HG03378 (cell line): ENCODE data around the gene DCAF15.

Experiments
- ATAC-seq: cut with Tn5 transposase; IDR thresholded peaks from one replicate; pipeline ENCODE4 v1.9.1; 2021; ENCODE audit warnings: mild to moderate bottlenecking, moderate library complexity; ENCODE audit not compliant: unreplicated experiment

DCAF15 gene

DNA sequence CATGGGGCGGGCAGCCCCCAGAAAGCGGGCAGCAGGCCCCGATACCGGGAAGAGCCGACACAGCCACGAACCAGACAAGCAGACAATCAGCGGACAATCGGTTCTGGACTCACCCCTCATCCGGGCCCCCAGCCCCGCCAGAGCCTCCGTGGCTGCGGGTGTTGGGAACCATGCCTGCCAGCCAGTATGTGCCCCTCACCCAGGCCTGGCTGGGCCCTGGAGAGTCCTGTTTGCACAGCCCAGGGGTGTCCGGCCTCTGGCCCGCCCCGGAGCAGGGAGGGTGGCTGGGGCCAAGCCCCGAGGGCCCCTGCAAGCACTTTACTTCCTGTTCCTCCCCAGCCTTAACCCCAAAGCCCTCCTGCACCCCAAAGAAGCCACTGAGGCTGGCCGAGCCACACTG lies 21.9 kb upstream of the DCAF15 start:
- ATAC-seq: no peak

DNA sequence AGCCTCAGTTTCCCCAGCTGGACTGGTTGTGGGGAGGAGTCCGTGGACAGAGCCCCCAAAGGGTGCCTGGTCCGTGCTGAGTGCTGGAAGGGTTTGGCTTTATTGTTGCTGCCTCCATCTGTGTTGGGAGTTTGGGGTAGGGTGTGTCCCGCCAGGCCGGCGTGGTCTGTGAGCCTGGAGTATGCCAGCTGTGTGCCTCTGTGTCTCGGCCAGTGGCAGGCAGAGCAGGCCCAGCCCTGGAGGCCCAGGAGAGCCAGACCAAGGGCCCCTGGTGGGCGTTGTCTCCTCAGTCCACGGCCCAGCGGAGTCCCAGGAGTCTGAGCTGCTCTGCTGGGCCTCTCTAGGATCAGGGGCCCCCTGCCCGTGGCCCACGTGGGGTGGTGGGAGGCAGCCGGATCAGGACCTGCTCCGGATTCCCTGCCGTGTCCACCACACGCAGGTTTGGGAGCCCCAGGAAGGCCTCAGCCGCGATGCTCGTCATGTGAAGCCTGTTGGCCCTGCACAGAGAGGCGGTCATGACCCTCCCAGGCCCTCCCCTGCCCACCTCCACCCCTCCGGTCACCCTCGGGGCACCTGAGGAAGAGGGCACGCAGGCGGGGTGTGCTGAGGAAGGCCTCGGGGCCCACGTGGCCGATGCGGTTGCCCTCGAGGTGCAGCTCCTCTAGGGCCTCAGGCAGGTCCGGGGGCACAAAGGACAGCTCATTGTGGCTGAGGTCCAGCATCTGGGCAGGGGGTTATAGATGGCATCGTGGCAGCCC lies 20.7 kb upstream of the DCAF15 start:
- ATAC-seq: no peak

- ATAC-seq: no peak
These were observed 20.1 kb upstream of the DCAF15 start for GRCh38 chr19:13932149-13932637.

GRCh38 chr19:13932911-13933393 lies 19.4 kb upstream of the DCAF15 start:
- no peak for ATAC-seq

DNA sequence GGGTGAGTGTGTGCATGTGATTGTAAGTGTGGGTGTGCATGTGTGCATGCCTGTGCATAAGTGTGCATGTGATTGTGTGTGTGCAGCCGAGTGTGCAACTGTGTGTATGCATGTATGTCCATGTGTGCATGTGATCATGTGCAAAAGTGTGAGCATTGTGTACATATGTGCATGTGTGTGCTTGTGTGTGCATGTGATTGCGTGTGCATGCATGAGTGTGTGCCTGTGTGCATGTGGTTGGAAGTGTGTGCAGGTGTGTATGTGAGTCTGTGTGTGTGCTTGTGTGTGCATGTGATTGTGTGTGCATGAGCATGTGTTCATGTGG lies 17.6 kb upstream of the DCAF15 start:
- ATAC-seq: no peak

DNA sequence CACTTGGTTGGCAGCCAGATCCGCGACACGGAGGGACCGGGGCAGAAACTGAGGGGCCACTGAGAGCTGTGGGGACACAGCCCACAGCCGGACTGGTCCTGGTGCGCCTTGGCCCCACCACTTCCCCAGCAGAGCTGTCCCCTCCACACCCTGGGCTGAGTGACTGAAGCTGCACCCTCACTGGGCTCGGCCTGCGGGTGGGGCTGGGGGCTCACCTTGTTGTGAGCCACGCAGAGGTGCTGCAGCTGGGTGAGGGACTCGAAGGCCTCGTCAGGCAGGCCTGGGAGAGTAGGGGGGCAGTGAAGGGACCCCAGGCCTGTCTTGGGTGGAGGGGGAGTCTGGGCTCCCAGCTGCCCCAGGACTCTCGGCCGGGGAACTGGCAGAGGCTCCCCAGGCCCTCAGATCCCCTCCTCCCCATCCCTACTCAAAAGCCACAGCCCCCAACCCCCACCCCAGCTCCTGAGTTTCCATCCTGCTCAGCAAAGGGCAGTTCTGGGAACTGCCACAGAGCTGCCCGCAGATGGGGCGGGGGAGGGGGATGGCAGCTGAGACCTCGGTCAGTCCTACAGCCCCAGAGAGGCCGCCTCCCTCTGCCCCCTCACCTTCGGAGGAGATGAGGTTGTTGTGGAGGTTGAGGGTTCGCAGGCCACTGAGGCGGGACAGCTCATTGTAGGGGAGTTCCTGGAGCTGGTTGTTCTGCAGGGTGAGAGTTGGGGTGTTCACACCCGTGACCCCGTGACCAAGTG lies 16.4 kb upstream of the DCAF15 start:
- ATAC-seq: no peak

GRCh38 chr19:13937479-13938300 lies 14.6 kb upstream of the DCAF15 start:
- ATAC-seq: no peak

- no peak for ATAC-seq
These were observed 13.8 kb upstream of the DCAF15 start, which contains the start of gene PODNL1 for GRCh38 chr19:13938301-13939064. TSS of gene PODNL1 (minus strand) at chr19:13938417. CDS start at chr19:13938181, 236 bp downstream.

DNA sequence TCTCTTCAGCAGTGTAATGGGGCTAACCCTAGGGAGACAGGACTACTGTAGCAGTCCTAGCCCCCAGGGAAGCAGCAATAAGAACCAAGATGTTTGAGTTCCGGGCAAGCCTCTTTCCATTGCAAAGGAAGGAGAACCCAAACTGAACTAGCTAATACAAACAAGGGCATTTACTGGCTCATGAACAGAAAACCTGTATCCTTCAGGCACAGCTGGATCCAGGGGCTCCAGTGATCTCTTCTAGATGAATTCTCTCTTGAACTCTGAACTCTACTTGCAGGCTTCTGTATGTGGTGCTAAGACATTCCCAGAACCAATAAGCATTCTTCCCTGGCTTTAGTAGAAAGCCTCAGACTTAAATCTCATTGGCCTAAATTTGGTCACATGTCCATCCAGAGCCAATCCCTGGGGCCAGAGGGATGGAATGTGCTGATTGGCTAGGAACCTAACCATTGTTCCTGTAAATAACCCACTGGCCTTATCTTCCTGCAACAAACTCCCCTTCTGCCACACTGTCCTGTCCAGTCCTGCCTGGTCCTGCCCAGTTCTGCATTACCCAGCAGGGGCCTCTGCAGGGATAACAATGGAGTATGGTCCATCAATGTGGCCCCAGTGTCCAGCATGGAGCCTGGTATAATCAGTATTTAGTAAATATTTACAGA lies 10.2 kb upstream of the DCAF15 start:
- ATAC-seq: no peak

- no peak for ATAC-seq
These were observed 5.9 kb upstream of the DCAF15 start for GRCh38 chr19:13946414-13946813.

DNA sequence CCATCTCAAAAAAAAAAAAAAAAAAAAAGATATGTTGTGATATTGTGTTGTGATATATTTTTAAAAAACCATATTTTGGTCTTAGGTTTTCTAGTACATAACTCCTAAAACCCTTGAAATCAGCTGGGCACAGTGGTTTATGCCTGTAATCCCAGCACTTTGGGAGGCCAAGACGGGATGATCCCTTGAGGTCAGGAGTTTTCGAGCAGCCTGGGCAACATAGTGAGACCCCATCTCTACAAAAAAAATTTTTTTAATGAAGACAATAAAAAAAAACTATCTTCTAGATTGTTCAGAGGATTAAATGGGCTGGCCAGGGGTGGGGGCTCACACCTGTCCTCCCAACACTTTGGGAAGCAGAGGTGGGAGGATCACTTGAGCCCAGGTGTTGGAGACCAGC lies 1.3 kb upstream of the DCAF15 start:
- no peak for ATAC-seq

DNA sequence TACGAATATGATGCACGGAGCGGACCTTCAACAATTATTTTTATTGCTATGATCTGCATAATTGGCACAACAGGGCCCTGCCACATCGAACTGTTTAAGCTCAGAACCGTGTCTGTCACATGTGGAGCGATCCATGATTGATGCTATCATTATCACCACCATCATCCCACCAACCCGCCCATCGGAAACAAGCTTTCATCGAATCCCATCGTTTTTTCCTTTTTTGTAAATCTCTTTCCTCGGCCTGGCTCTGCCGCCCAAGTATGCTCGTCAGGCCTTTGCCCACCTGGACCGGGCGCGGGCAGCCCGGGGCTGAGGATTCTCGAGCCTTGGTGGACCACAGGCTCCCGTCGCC lies 533 bp upstream of the DCAF15 start:
- peak; percentile 13 for ATAC-seq

DNA sequence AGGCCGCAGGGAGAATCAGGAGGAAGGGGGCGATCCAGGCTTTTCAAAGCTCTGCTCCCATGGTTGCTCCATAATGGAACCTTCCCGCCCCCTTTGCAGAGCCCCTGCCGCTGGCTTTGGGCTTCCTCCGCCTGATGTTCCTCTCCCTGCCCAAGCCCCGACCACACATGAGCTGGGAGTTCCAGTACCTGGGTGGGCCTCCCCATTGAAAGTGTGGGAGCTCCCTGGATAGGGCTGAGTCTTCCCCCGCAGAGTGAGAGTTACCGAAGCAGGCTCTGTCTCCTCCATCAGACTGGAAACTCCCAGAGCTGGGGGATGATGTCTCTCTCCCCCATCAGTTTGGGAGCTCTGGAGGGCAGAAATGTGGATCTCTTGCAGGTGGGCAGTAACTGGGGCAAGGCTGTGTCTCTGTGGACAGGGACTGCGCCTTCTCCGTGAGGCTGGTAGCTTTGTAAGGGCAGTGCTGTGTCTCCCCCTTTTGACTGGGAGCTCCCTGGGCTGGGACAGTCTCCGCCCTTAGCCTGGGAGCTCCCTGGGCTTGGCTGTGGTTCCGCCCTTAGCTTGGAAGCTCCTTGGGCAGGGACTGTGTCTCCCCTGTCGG lies 722 bp downstream of the DCAF15 start:
- ATAC-seq: no peak

DNA sequence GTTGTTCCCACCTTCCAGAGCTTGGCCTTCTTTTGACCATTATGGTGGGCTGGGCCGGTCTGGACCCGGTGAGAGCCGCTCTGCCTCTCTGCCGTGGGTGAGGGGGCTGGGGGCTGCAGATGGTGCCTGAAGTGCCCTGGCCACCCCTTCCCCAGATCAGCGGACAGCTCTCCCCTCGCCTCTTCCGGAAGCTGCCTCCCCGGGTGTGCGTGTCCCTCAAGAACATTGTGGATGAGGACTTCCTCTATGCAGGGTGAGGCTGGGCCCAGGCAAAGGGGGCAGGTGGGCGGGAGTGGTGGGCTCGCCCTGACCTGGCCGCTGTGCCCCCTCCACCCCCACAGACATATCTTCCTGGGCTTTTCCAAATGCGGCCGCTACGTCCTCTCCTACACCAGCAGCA lies 1.9 kb downstream of the DCAF15 start:
- ATAC-seq: no peak

GRCh38 chr19:13955662-13956364 lies 3.5 kb downstream of the DCAF15 start:
- no peak for ATAC-seq

DNA sequence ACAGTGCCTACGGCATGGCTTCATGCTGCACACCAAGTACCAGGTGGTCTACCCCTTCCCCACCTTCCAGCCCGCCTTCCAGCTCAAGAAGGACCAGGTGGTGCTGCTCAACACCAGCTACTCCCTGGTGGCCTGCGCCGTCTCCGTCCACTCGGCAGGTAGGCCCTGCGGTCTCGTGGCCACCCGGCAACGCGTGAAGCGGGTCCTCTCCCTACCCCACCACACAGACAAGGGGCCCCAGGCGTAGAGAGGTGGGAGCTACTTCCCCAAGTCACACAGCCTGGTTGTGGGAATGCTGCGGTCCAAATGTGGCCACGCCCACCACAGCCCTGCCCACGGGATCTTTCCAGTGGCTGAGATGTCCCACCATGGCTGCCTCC lies 4.0 kb downstream of the DCAF15 start:
- no peak for ATAC-seq

GRCh38 chr19:13957051-13957450 lies 4.7 kb downstream of the DCAF15 start:
- no peak for ATAC-seq

DNA sequence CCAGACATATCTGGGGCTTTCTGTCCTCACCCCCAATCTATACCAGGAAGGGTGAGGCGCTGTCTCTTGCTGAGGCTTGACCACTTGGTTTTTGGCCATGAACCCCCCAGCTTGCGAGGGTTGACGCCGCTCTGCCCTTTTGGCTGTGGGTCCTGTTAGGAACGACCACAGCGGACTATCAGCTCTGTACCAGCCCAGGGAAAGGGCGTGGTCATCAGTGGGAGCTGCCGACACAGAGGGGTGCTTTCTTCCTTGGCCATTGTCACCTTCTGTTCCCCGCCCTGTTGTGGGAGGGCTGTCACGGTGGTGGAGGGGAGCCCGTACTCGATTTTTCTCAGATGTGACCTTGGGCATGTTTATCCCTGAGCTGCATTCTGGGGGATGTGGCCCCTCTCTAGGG lies 5.7 kb downstream of the DCAF15 start:
- ATAC-seq: no peak
